Activated B cell treated with CpG ODN at 0.5 μM for 24 hours (primary cell): ENCODE measurements around the gene CD300LD. TPM values are rescaled to one million over a fixed set of nuclear protein-coding genes. Genes with fewer than 3 reads are reported as not detected.
"Not testable (repeated sequence)": the region's sequence is repeated elsewhere in the genome, so short reads cannot be mapped to it uniquely, and the experiment has no call there.

Source experiments
- ATAC-seq: fragments of 200-7000 bp; cut with Tn5 transposase; one replicate; pipeline ENCODE4 v1.10.0; 2021; ENCODE audit warnings: low read depth, mild to moderate bottlenecking, moderate library complexity
- CTCF ChIA-PET: fragments of 350-600 bp; sonication (Branson Sonifier 250); formaldehyde crosslinking; loops from one replicate; lab custom pipeline; 2021; ENCODE audit warnings: antibody characterized with exemption; lab: Charles Lee
- POLR2A ChIA-PET: fragments of 350-600 bp; sonication (Branson Sonifier 250); formaldehyde crosslinking; loops from one replicate; lab custom pipeline; 2021; ENCODE audit warnings: antibody characterized with exemption; lab: Charles Lee
- DNase-seq: peaks from one replicate; pipeline ENCODE4 v3.0.0; 2022
- H3K27ac Mint-ChIP-seq: one replicate; pipeline ENCODE4 v1.8.0; 2020; ENCODE audit warnings: mixed read lengths
- H3K27me3 Mint-ChIP-seq: one replicate; pipeline ENCODE4 v1.8.0; 2021; ENCODE audit warnings: mixed read lengths
- H3K36me3 Mint-ChIP-seq: one replicate; pipeline ENCODE4 v1.8.0; 2021; ENCODE audit warnings: low read depth, mixed read lengths
- H3K4me1 Mint-ChIP-seq: one replicate; pipeline ENCODE4 v1.8.0; 2021; ENCODE audit warnings: mixed read lengths
- H3K4me3 Mint-ChIP-seq: one replicate; pipeline ENCODE4 v1.8.0; 2020; ENCODE audit warnings: mild to moderate bottlenecking, mixed read lengths
- H3K9me3 Mint-ChIP-seq: one replicate; pipeline ENCODE4 v1.8.0; 2020; ENCODE audit warnings: mixed read lengths
- CTCF ChIP-seq: fragments of 200-600 bp; IDR thresholded peaks from one replicate; pipeline ENCODE4 v1.8.0; 2022; ENCODE audit warnings: antibody characterized with exemption, mild to moderate bottlenecking
- intact Hi-C: fragments of 100-400 bp; cut with micrococcal nuclease; formaldehyde crosslinking; loops from one replicate; pipeline ENCODE4 v1.15.1; 2024
- total RNA-seq: library from RNA; stranded (reverse); gene quantifications from 2 replicates; pipeline ENCODE4 v1.2.3, GENCODE V29; 2022

Gene CD300LD
- total RNA-seq, 1 donor from 2014 or later: not detected

- no peak overlapping the region for H3K27ac Mint-ChIP-seq
- DNase-seq (no peak), ATAC-seq (no peak)
- ChIA-PET CTCF (interaction anchor here (1.2 kb wide), 1 partner anchor 134 kb away, joined by 3 read pairs; no protein-coding TSS in a partner anchor), POLR2A (interaction anchor here (0.7 kb wide), 1 partner anchor 9 kb away, joined by 3 read pairs; no protein-coding TSS in a partner anchor)
- H3K4me3 Mint-ChIP-seq: no peak overlapping the region
- H3K36me3 Mint-ChIP-seq: no peaks in the 10 kb centered on the region
- H3K9me3 Mint-ChIP-seq: no peaks in the 10 kb centered on the region
- H3K27me3 Mint-ChIP-seq: peaks cover 3% of the 10 kb centered on the region
- TF ChIP-seq CTCF: no peak
- intact Hi-C loops: no loop called here
- H3K4me1 Mint-ChIP-seq: peaks cover 85% of the 10 kb centered on the region
Observed at GRCh38 chr17:74637265-74637664, 45.2 kb upstream of the CD300LD start.

GRCh38 chr17:74636541-74637085, 44.5 kb upstream of the CD300LD start:
- H3K4me1 Mint-ChIP-seq: peaks cover 85% of the 10 kb centered on the region
- H3K27ac Mint-ChIP-seq, DNase-seq, CTCF ChIA-PET, intact Hi-C loops, H3K36me3 Mint-ChIP-seq, H3K27me3 Mint-ChIP-seq, H3K4me3 Mint-ChIP-seq, H3K9me3 Mint-ChIP-seq, ATAC-seq: not testable (repeated sequence)
- POLR2A ChIA-PET: interaction anchor here (0.6 kb wide), 1 partner anchor 111 kb away, joined by 5 read pairs; no protein-coding TSS in a partner anchor

GRCh38 chr17:74635418-74635817, 43.3 kb upstream of the CD300LD start:
- Mint-ChIP-seq H3K9me3 (no peaks in the 10 kb centered on the region), H3K27me3 (peaks cover 3% of the 10 kb centered on the region), H3K4me3 (peak overlapping the region; percentile 11), H3K4me1 (peaks cover 79% of the 10 kb centered on the region), H3K36me3 (no peaks in the 10 kb centered on the region), H3K27ac (no peak overlapping the region)
- DNase-seq: no peak
- TF ChIP-seq CTCF: no peak
- ChIA-PET POLR2A (interaction anchor here (1.6 kb wide), 1 partner anchor 101 kb away, joined by 3 read pairs; the partner anchor contains the start of gene RAB37), CTCF (no interaction called here)
- intact Hi-C loops: no loop called here
- ATAC-seq: no peak

- ChIA-PET POLR2A (interaction anchor here (0.6 to 3.4 kb wide), 6 partner anchors 7 to 688 kb away, joined by 3 to 21 read pairs (median 4); no protein-coding TSS in a partner anchor), CTCF (no interaction called here)
- ATAC-seq (no peak), DNase-seq (no peak)
- H3K9me3 Mint-ChIP-seq: no peaks in the 10 kb centered on the region
- intact Hi-C loops: no loop called here
- H3K27me3 Mint-ChIP-seq: peaks cover 3% of the 10 kb centered on the region
- no peaks in the 10 kb centered on the region for H3K36me3 Mint-ChIP-seq
- TF ChIP-seq CTCF: no peak
- H3K27ac Mint-ChIP-seq: no peak overlapping the region
- H3K4me3 Mint-ChIP-seq: no peak overlapping the region
- peaks cover 64% of the 10 kb centered on the region for H3K4me1 Mint-ChIP-seq
Observed at GRCh38 chr17:74633326-74633725, 41.2 kb upstream of the CD300LD start.

GRCh38 chr17:74632617-74633016, 40.5 kb upstream of the CD300LD start:
- ChIA-PET POLR2A (interaction anchor here (0.6 to 3.4 kb wide), 5 partner anchors 8 to 66 kb away, joined by 3 to 21 read pairs (median 4); no protein-coding TSS in a partner anchor), CTCF (interaction anchor here (1.4 kb wide), 2 partner anchors 15 to 24 kb away, joined by 3 to 8 read pairs; no protein-coding TSS in a partner anchor)
- peaks cover 57% of the 10 kb centered on the region for H3K4me1 Mint-ChIP-seq
- H3K9me3 Mint-ChIP-seq: no peaks in the 10 kb centered on the region
- DNase-seq (no peak), ATAC-seq (no peak)
- TF ChIP-seq CTCF: no peak
- H3K27me3 Mint-ChIP-seq: peaks cover 3% of the 10 kb centered on the region
- intact Hi-C loops: loop anchor here (1.0 kb wide), 1 partner anchor 182 kb away; no protein-coding TSS in a partner anchor
- peak overlapping the region; percentile 62 for H3K4me3 Mint-ChIP-seq
- no peaks in the 10 kb centered on the region for H3K36me3 Mint-ChIP-seq
- peak overlapping the region; percentile 65 for H3K27ac Mint-ChIP-seq
